Measurements from ENCODE around the gene FBXO27. TPM values are rescaled to one million over a fixed set of nuclear protein-coding genes. Genes with fewer than 3 reads are reported as not detected.
"Not testable (repeated sequence)": the region's sequence is repeated elsewhere in the genome, so short reads cannot be mapped to it uniquely, and the experiment has no call there.

The FBXO27 gene
- total and polyA plus RNA-seq, 10 donors, result 0.10 to 4.2 (median 1.4) TPM

- no peak overlapping the region for H3K27ac ChIP-seq
- H3K4me3 ChIP-seq, result no peak overlapping the region
- DNase-seq, result no peak
- whole genome bisulfite sequencing, 5 donors, result 34 to 52% (median 48%) methylated on average over 12 of the region's 12 CpGs
- H3K27me3 ChIP-seq (replicated peaks in 1 of 7), result peaks cover 0 to 43% (median 0%) of the 10 kb centered on the region in 7 donors
- H3K36me3 ChIP-seq, result no peaks in the 10 kb centered on the region
- H3K4me1 ChIP-seq, result no peaks in the 10 kb centered on the region
- H3K9me3 ChIP-seq, result peaks cover 0 to 26% (median 8%) of the 10 kb centered on the region in 8 donors
- TF ChIP-seq CTCF (IDR thresholded peaks at IDR 0.05 in 8 of 11, conservative IDR thresholded peaks at IDR 0.05 in 3 of 11), result no peak
- no peak for TF ChIP-seq POLR2A (IDR thresholded peaks at IDR 0.05)
- TF ChIP-seq POLR2AphosphoS5 (IDR thresholded peaks at IDR 0.05), result no peak
- intact Hi-C loops (cut with DNase I; ENCODE audit: low total_unique reads), result no loop called here
These were observed 43.2 kb downstream of the FBXO27 start for GRCh38 chr19:38989066-38989605.

- WGBS, 5 donors, result 73 to 95% (median 82%) methylated on average over 4 of the region's 4 CpGs
- intact Hi-C loops (cut with DNase I; ENCODE audit: low total_unique reads); H3K36me3 ChIP-seq; H3K4me3 ChIP-seq; DNase-seq; H3K4me1 ChIP-seq; H3K27ac ChIP-seq: not testable (repeated sequence)
- H3K9me3 ChIP-seq, result peaks cover 0 to 21% (median 8%) of the 10 kb centered on the region in 8 donors
- H3K27me3 ChIP-seq (replicated peaks in 1 of 7), result peaks cover 0 to 43% (median 0%) of the 10 kb centered on the region in 7 donors
These were observed 43.7 kb downstream of the FBXO27 start for GRCh38 chr19:38988627-38989026.

GRCh38 chr19:38987745-38988144 is 44.6 kb downstream of the FBXO27 start:
- Histone ChIP-seq H3K27me3 (replicated peaks in 1 of 7) (peaks cover 0 to 39% (median 0%) of the 10 kb centered on the region in 7 donors), H3K9me3 (peaks cover 0 to 12% (median 8%) of the 10 kb centered on the region in 8 donors)
- 79 to 93% (median 89%) methylated on average over 6 of the region's 6 CpGs for WGBS, 5 donors
- intact Hi-C loops (cut with DNase I; ENCODE audit: low total_unique reads); H3K4me1 ChIP-seq; H3K36me3 ChIP-seq; H3K4me3 ChIP-seq; DNase-seq; H3K27ac ChIP-seq: not testable (repeated sequence)

- no peak overlapping the region for H3K4me3 ChIP-seq
- WGBS, 5 donors, result 83 to 95% (median 92%) methylated on average over 1 of the region's 1 CpG
- H3K36me3 ChIP-seq, result no peaks in the 10 kb centered on the region
These were observed 47.1 kb downstream of the FBXO27 start for GRCh38 chr19:38985262-38985661.

More at GRCh38 chr19:38985262-38985661, 47.1 kb downstream of the FBXO27 start:
- no peak for TF ChIP-seq POLR2AphosphoS5 (IDR thresholded peaks at IDR 0.05)
- TF ChIP-seq CTCF (IDR thresholded peaks at IDR 0.05 in 8 of 11, conservative IDR thresholded peaks at IDR 0.05 in 3 of 11), result no peak
- TF ChIP-seq POLR2A (IDR thresholded peaks at IDR 0.05), result no peak
- no peak overlapping the region for H3K27ac ChIP-seq
- peaks cover 0 to 22% (median 17%) of the 10 kb centered on the region in 8 donors for H3K9me3 ChIP-seq
- no peak for DNase-seq
- no peaks in the 10 kb centered on the region for H3K4me1 ChIP-seq
- H3K27me3 ChIP-seq (replicated peaks in 1 of 7), result peaks cover 0 to 18% (median 0%) of the 10 kb centered on the region in 7 donors
- intact Hi-C loops (cut with DNase I; ENCODE audit: low total_unique reads), result no loop called here
